ENCODE measurements around the gene AP2M1. TPM values are rescaled to one million over a fixed set of nuclear protein-coding genes. Genes with fewer than 3 reads are reported as not detected.

Gene AP2M1
- total and polyA plus RNA-seq, 2 of the 13 experiments (the other 11 are each of a cell fraction or from before 2014, with no cell fraction given), result 126 to 146 TPM

- 0 out of 2 replicates have a peak, but pooled peaks have one; percentile 59 for TF ChIP-seq TOPORS (CRISPR knock-in tag; IDR thresholded peaks at IDR 0.05)
- TF ChIP-seq ZNF30 (CRISPR knock-in tag; IDR thresholded peaks at IDR 0.05), result peak; percentile 62; the same call in 1 of the 2 replicates
- peak; percentile 10 for TF ChIP-seq ZEB1 (IDR thresholded peaks at IDR 0.05; ENCODE audit: insufficient replicate concordance, low read depth)
- TF ChIP-seq RERE (CRISPR knock-in tag; IDR thresholded peaks at IDR 0.05; ENCODE audit: low read depth), result no peak; the same call in 1 of the 2 replicates
- TF ChIP-seq SMYD3 (CRISPR knock-in tag; IDR thresholded peaks at IDR 0.05), result no peak
- no peak for TF ChIP-seq MAFK (conservative IDR thresholded peaks at IDR 0.05 in 1 of 2, IDR thresholded peaks at IDR 0.05 in 1 of 2; ENCODE audit: low read length in 2 of 2)
- TF ChIP-seq KAT2B (IDR thresholded peaks at IDR 0.05; ENCODE audit: borderline replicate concordance, low read depth, low read length), result no peak
- TF ChIP-seq ZNF75D (CRISPR knock-in tag; IDR thresholded peaks at IDR 0.05; ENCODE audit: borderline replicate concordance), result no peak
- TF ChIP-seq ZNF839 (CRISPR knock-in tag; IDR thresholded peaks at IDR 0.05; ENCODE audit: borderline replicate concordance), result peak; percentile 30; the same call in 1 of the 2 replicates
- peak; percentile 34; the same call in 1 of the 2 replicates for TF ChIP-seq ZNF558 (CRISPR knock-in tag; IDR thresholded peaks at IDR 0.05; ENCODE audit: borderline replicate concordance)
- no peak for TF ChIP-seq ZNF644 (CRISPR knock-in tag; IDR thresholded peaks at IDR 0.05; ENCODE audit: low read depth)
- peak; percentile 90 for TF ChIP-seq PATZ1 (CRISPR knock-in tag; IDR thresholded peaks at IDR 0.05)
- 0 out of 2 replicates have a peak, but pooled peaks have one; percentile 12 for TF ChIP-seq ATF6 (CRISPR knock-in tag; conservative IDR thresholded peaks at IDR 0.05)
- TF ChIP-seq TARDBP (CRISPR knock-in tag; IDR thresholded peaks at IDR 0.05), result peak; percentile 41; the same call in 1 of the 2 replicates
- TF ChIP-seq ARNTL (CRISPR knock-in tag; IDR thresholded peaks at IDR 0.05), result no peak
- TF ChIP-seq LCORL (IDR thresholded peaks at IDR 0.05), result no peak
- peak; percentile 37; the same call in 1 of the 2 replicates for TF ChIP-seq LCORL (CRISPR knock-in tag; IDR thresholded peaks at IDR 0.05)
- TF ChIP-seq SNAI1 (CRISPR knock-in tag; IDR thresholded peaks at IDR 0.05; ENCODE audit: borderline replicate concordance), result no peak
- peak; percentile 45 for TF ChIP-seq TEAD3 (CRISPR knock-in tag; optimal IDR thresholded peaks at IDR 0.05; ENCODE audit: borderline replicate concordance)
- 0 out of 2 replicates have a peak, but pooled peaks have one; percentile 53 for TF ChIP-seq SALL2 (CRISPR knock-in tag; IDR thresholded peaks at IDR 0.05)
- no peak for TF ChIP-seq CHD4 (IDR thresholded peaks at IDR 0.05; ENCODE audit: borderline replicate concordance, low read length)
- TF ChIP-seq GABPA (IDR thresholded peaks at IDR 0.05; ENCODE audit: low read depth, low read length), result no peak
- peak; percentile 57; the same call in 1 of the 2 replicates for TF ChIP-seq GABPA (CRISPR knock-in tag; IDR thresholded peaks at IDR 0.05; ENCODE audit: low read depth)
Measured at GRCh38 chr3:184156522-184156955, 18.1 kb upstream of the AP2M1 start (continued).
